GM18909 (cell line): Measurements from ENCODE around the gene ARHGAP42.
A peak's percentile ranks its signal among the peaks of the same experiment; 100 is the strongest.
"Not testable (repeated sequence)": the region's sequence is repeated elsewhere in the genome, so short reads cannot be mapped to it uniquely, and the experiment has no call there.

Experiments
- ATAC-seq: cut with Tn5 transposase; IDR thresholded peaks from one replicate; pipeline ENCODE4 v1.9.1; 2021; ENCODE audit warnings: mild to moderate bottlenecking; ENCODE audit not compliant: unreplicated experiment, poor library complexity

Gene ARHGAP42

DNA sequence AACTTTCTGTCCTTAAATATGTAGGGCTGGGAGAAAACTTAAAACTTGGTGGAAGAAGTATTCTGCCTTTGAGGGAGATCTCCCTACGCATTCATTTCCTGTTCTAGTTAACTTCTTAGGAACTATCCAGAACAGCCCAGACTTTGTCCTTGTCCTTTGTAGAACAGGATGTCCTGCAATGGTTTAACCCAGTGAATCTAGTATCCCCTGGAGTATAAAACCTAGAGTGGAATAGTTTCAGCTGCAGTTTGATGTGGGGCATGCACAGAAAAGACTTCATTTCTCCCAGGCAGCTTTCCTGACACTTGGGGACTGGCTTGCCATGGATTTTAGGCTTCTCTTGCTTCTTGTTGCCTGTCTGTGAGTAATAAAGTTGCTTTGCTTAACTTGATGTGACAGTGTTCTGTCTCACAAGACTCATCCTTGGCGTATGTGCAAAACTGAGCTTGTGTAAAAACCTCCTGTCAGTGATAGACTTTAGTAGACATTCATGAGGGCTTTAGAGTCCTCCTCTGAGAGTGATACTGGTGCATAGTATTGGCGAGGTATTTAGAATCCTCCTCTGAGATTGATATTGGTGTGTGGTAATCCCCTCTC is 28.2 kb downstream of the ARHGAP42 start:
- ATAC-seq, result no peak

- no peak for ATAC-seq
Observed at GRCh38 chr11:100716838-100717237, 29.8 kb downstream of the ARHGAP42 start.

DNA sequence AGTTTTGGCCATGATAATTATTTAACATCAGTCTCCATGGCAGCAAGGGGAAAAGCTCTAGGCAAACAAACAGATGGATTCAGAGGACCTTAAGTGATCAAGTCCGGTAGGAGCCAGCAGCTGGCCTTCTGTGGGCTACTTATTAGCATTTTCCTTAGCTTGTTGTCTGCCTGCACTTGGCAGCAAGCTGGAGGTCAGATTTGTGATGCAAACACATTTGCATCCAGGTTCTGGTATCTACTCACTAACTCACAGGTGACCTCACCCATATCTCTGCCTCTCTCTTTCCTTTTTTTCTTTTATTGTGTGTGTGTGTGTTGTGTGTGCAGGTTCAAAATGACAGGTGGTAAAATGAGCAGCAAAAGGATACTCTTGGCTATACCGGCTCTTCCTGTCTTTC is 32.3 kb downstream of the ARHGAP42 start:
- no peak for ATAC-seq

DNA sequence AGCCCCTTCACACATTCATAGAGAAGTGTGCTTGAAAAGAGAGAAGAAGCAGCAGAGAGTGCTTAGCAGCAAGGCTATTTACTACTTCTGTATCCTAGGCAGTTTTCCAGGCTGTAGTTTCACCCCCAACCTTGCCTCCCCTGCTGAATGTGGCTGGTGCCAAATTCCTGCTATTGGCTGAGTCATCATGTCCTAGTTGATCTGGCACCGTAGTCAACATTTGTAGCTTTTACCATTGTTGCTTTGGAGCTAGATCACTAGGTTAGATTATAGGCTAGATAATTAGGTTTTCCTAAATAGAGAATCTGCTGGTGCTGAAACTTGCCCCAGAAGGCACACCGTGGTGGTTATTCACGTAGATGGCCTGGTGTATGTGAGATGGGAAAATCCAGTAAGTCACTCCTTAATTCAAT is 32.7 kb downstream of the ARHGAP42 start:
- no peak for ATAC-seq

- ATAC-seq, result no peak
Observed at GRCh38 chr11:100726680-100727079, 39.6 kb downstream of the ARHGAP42 start.

DNA sequence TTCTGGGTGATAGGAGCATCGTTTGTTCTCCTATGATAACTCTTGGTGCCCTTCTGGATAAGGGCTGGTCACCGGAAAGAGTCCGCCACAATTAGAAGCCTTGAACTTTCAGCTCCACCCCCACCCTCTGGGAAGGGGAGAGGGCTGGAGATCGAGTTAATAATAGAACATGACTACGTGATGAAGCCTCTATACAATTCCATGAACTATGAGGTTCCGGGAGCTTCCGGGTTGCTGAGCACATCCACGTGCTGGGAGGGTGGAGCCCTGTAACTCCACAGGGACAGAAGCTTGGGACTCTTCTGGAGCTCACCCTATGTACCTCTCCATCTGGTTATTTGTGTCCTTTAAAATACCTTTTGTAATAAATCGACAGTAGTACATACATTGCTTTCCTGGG is 40.3 kb downstream of the ARHGAP42 start:
- ATAC-seq, result no peak

- no peak for ATAC-seq
Observed at GRCh38 chr11:100730266-100730665, 43.2 kb downstream of the ARHGAP42 start.

- ATAC-seq, result no peak
Observed at GRCh38 chr11:100731471-100731870, 44.4 kb downstream of the ARHGAP42 start.

- ATAC-seq, result no peak
Observed at GRCh38 chr11:100732949-100733348, 45.9 kb downstream of the ARHGAP42 start.

- peak; percentile 55 for ATAC-seq
Observed at GRCh38 chr11:100734743-100735527, 47.8 kb downstream of the ARHGAP42 start.

DNA sequence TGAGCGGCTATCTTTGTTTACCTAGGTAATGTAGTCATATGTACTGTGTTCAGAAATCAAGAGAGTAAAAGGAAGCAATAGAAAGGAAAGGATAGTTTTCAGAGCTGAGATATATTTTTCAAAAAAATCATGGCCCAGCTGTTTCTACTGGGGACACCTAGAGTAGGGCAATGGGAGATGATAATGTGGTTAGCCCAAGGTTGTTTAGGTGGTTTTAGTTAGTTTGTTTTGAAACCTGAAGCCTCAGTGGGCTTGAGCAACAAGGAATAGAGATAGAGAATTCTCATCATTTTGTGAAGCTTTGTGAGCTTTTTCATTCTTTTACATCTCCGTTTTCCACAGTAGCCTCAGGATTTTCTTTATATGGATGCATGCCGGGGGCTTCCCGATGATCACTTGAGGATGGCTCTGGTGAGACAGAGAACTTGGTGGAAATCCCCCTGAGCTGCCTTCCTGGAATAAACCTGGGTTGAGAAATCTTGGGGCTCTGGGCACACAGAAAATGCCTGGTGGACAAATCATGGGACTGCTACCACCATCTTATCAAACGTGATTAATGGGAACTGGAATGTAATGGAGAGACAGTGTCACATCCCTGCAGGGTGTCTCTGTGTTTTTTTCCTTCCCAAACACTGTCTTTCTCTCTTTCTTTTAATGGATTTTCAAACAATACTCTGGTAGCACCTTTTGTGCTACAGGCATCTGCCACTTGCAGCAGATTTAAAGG is 49.0 kb downstream of the ARHGAP42 start:
- no peak for ATAC-seq

- no peak for ATAC-seq
Observed at GRCh38 chr11:100738701-100739270, 51.7 kb downstream of the ARHGAP42 start.

GRCh38 chr11:100739666-100740065 is 52.6 kb downstream of the ARHGAP42 start:
- ATAC-seq, result no peak

DNA sequence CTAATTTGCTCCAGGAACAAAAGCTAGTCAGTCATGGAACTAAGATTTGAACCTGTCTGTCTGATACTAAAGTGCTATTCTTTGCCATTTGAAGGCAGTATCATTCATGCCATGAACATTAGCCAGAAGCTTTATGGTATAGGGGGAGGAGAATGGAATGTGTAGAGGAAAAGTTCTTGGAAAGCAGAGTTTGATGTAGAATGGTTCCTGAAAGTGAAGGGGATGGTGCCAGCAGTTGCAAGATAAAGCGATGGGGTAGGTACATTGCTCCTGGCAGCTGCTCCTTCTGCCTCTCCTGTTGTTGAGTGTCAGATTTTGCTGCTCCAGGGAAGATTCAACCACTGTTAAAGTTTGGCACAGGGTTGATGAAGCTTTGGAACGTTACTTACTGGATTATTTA is 53.4 kb downstream of the ARHGAP42 start:
- no peak for ATAC-seq

- ATAC-seq, result peak; percentile 8
Observed at GRCh38 chr11:100741866-100742625, 55.0 kb downstream of the ARHGAP42 start.

GRCh38 chr11:100746448-100746847 is 59.4 kb downstream of the ARHGAP42 start:
- no peak for ATAC-seq

DNA sequence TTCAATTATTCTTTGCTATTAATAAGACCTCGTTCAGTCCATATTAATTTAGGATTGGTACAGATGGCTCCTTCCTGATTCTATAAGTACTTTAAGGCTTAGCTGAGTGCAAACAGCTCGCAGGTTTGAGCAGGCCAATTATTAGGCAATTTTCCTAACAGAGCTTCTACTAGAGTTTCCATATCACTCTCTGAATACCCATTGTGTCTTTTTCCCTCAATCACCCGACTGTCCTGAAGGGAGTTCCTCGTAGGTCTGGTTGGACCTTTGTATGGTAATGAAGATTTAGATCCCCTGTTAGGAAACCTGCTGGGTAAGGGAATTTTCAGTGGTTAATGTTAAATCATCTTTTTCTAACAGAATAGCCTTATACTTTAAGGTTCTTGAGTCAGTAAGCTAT is 61.1 kb downstream of the ARHGAP42 start:
- ATAC-seq, result no peak

DNA sequence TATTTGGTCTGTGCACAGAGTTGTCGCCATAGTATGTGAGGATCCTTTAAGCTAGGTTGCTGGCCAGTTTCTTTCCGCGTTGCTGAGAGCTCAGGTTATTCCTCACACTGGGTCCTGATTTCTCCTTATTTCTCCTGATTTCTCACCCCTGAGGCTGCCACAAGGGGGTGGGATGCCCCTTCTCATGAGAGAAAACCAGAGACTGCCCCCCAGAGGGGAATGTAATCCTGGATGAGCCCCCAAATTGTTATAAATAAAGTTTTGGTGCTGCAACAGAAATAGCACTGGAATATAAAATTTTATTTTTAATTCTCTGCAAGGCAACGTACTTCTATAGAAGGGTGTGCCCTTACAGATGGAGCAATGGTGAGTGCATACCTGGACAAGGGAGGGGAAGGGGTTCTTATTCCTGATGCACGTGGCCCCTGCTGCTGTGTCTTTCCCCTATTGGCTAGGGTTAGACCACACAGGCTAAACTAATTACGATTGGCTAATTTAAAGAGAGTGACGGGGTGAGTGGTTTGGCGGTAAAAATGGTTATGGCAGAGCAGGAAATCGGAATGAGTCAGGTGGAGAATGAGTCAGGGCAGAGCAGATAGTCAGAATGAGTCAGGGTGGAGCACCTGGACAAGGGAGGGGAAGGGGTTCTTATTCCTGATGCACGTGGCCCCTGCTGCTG is 62.9 kb downstream of the ARHGAP42 start:
- not testable (repeated sequence) for ATAC-seq

DNA sequence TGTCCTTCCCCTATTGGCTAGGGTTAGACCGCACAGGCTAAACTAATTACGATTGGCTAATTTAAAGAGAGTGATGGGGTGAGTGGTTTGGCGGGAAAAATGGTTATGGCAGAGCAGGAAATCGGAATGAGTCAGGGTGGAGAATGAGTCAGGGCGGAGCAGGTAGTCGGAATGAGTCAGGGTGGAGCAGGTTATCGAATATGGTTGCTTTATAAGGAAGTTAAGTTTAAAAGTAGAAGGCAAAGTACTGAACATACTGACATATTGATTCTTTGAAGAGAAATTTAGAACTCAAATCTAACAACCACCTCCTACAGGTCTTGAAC is 63.4 kb downstream of the ARHGAP42 start:
- ATAC-seq, result not testable (repeated sequence)
